NCI-H187 treated with DMSO at 0.1 percent for 48 hours (cell line): ENCODE results near the gene RBMS1.
"Not testable (repeated sequence)": the region's sequence is repeated elsewhere in the genome, so short reads cannot be mapped to it uniquely, and the experiment has no call there.

Source experiments
- DNase-seq: peaks from one replicate; lab custom pipeline; 2025; lab: John Stamatoyannopoulos, UW

The RBMS1 gene

GRCh38 chr2:160380000-160380570 is 113.5 kb downstream of the RBMS1 start:
- DNase-seq = no peak

- no peak for DNase-seq
These were observed 114.2 kb downstream of the RBMS1 start for GRCh38 chr2:160379399-160379798.

- no peak for DNase-seq
These were observed 116.2 kb downstream of the RBMS1 start for GRCh38 chr2:160377204-160377995.

- no peak for DNase-seq
These were observed 117.0 kb downstream of the RBMS1 start for GRCh38 chr2:160376576-160376975.

GRCh38 chr2:160375802-160376469 is 117.7 kb downstream of the RBMS1 start:
- DNase-seq = no peak

- no peak for DNase-seq
These were observed 118.6 kb downstream of the RBMS1 start for GRCh38 chr2:160375037-160375436.

GRCh38 chr2:160373666-160374065 is 119.9 kb downstream of the RBMS1 start:
- no peak for DNase-seq

GRCh38 chr2:160373263-160373662 is 120.3 kb downstream of the RBMS1 start:
- DNase-seq = no peak

GRCh38 chr2:160372585-160372984 is 121.0 kb downstream of the RBMS1 start:
- DNase-seq = no peak

GRCh38 chr2:160372010-160372356 is 121.6 kb downstream of the RBMS1 start:
- DNase-seq = no peak

GRCh38 chr2:160371251-160372009 is 122.2 kb downstream of the RBMS1 start:
- DNase-seq = no peak

- no peak for DNase-seq
These were observed 124.3 kb downstream of the RBMS1 start for GRCh38 chr2:160368988-160369930.

GRCh38 chr2:160367887-160368286 is 125.7 kb downstream of the RBMS1 start:
- no peak for DNase-seq

- DNase-seq = not testable (repeated sequence)
These were observed 126.5 kb downstream of the RBMS1 start for GRCh38 chr2:160367139-160367538.

GRCh38 chr2:160366474-160366873 is 127.1 kb downstream of the RBMS1 start:
- DNase-seq = no peak

GRCh38 chr2:160365716-160366367 is 127.8 kb downstream of the RBMS1 start:
- no peak for DNase-seq

GRCh38 chr2:160364364-160364763 is 129.2 kb downstream of the RBMS1 start:
- no peak for DNase-seq

GRCh38 chr2:160363961-160364360 is 129.6 kb downstream of the RBMS1 start:
- DNase-seq = no peak

- no peak for DNase-seq
These were observed 130.6 kb downstream of the RBMS1 start for GRCh38 chr2:160363055-160363454.

- DNase-seq = no peak
These were observed 131.1 kb downstream of the RBMS1 start for GRCh38 chr2:160362541-160362940.

- no peak for DNase-seq
These were observed 131.6 kb downstream of the RBMS1 start for GRCh38 chr2:160362018-160362417.
